ENCODE measurements around the gene IRF2.

IRF2 gene

GRCh38 chr4:184428787-184429186, 45.6 kb downstream of the IRF2 start:
- DNase-seq = no peak

GRCh38 chr4:184427687-184428086, 46.7 kb downstream of the IRF2 start:
- DNase-seq = no peak

DNA sequence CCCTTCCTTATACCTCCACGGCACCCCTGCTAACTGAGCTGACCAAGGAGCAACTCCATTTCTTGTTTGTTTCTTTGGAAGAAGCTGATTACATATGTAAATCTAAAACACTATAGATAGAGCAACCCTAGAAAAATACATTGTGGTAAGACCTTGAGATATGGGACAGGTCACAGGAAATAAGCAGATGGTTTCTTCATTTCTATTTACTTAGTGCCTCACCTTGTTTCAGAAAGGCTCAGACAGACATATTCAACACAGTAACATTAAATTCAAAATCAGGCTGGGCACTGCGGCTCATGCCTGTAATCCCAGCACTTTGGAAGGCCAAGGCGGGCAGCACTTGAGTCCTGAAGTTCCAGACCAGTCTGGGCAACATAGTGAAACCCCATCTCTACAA, 47.3 kb downstream of the IRF2 start:
- no peak for DNase-seq

DNA sequence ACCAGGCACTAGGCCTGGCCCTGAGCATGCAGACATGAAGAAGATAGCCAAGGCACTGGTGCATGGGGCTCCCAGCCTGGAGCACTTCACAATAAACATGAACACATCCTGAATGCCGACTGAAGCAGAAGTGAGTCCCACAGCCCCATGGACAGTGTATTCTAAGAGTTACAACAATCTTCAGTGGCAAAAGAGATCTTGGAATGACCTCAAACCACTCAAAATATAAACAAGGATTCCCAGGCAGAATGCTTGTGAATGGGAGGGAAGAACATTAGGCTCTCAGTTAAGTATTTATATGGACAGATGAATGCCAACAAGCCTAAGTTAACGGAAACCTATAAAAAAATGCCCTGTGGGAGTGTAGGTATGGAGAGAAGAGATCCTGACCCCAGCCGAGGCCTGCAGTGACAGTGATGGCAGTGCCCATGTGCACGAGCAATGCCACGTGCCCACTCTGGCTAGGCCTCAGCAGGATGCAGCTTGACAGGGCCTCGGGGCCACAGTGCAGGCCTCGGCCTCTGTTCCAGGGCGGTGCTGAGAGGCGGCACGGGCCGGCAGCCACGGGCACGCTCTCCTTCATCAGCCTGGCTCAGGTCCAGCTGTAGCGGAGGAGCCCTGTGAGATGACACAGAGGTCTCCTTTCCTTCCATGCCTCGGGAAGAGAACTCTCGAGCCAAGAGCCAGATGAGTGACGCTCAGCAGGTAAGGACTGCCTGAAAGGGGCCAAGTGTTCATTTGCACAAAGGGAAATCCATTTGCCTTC, 49.2 kb downstream of the IRF2 start:
- DNase-seq = no peak

- no peak for DNase-seq
These were observed 50.1 kb downstream of the IRF2 start for GRCh38 chr4:184424279-184424678.

GRCh38 chr4:184423003-184423686, 51.2 kb downstream of the IRF2 start:
- no peak for DNase-seq

DNA sequence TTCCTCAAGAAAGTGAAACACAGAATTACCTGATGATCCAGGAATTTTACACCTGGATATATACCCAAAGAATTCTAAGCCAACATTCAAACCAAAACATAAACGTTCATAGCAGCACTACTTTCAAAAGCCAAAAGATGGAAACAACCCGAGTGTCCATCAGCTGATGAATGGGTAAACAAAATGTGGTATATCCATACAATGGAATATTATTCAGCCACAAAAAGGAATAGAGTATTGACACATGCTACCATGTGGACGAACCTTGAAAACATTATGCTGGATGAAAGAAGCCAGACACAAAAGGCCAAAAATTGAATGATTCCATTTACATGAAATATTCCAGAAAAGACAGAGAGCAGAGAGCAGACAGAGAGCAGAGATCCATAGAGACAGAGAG, 52.0 kb downstream of the IRF2 start:
- DNase-seq = no peak

DNA sequence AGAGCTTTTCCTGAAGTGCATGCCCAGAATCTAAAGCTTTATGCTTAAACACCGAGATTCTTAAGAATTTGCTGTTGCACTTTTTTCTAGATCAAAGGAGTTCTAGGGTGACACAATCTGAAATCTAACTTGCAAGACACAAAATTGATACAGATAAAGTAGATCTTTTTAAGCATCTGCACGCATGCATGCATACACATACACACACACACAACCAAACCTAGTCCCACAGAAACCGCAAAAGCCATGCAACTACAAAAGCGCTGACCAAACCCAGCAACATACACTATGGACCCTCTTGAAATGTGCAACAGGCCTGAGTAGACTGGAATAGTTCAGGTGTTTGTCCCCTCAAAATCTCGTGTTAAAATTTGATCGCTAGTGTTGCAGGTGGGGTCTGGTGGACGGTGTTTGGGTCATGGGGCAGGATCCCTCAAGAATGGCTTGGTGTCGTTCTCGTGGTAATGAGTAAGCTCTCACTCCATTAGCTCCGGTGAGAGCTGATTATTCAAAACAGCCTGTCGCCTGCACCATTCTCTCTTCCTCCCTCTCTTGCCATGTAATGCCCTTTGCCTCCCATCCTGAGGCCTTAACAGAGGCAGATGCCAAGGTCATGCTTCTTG, 52.7 kb downstream of the IRF2 start:
- no peak for DNase-seq

DNA sequence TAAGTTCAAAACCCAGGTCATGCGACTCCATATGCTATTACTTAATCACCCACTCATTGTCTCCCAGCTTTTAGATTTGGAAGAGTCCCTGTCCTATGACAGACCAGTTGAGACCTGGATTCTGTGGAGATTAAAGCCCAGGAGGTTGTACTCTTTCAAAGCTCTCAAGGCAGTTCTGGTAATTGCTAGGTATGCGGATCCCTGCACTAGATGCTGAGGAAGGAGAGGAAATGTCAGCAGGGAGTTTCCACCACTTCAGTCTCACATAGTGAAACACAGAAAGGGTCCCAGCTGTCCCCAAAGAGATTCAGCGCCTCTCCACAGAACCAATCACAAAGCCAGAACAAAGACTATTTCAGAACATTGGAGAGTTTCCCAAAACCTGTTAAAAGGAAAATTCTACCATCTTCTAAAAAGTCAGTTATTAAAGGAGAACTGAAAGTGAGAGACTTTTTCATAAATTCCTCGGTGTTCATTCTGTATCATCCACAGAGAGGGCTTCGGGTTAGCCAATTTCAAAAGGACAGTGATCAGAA, 53.4 kb downstream of the IRF2 start:
- no peak for DNase-seq

GRCh38 chr4:184420402-184420801, 53.9 kb downstream of the IRF2 start:
- no peak for DNase-seq

DNA sequence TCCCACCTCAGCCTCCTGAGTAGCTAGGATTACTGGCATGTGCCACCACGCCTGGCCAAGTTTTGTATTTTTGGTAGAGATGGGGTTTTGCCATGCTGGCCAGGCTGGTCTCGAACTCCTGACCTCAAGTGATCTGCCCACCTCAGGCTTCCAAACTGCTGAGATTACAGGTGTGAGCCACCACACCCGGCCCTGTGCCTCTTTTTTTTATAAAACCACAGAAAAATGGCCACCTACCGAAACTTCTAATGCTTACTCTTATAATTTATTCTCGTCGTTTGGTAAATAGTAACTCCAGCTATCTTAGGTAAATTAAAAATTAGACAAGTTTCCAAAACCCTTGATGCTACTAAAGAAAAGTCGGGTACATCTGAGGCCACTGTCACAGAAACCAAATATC, 54.4 kb downstream of the IRF2 start:
- DNase-seq = no peak

GRCh38 chr4:184417802-184418511, 56.4 kb downstream of the IRF2 start:
- DNase-seq = peak; percentile 90

DNA sequence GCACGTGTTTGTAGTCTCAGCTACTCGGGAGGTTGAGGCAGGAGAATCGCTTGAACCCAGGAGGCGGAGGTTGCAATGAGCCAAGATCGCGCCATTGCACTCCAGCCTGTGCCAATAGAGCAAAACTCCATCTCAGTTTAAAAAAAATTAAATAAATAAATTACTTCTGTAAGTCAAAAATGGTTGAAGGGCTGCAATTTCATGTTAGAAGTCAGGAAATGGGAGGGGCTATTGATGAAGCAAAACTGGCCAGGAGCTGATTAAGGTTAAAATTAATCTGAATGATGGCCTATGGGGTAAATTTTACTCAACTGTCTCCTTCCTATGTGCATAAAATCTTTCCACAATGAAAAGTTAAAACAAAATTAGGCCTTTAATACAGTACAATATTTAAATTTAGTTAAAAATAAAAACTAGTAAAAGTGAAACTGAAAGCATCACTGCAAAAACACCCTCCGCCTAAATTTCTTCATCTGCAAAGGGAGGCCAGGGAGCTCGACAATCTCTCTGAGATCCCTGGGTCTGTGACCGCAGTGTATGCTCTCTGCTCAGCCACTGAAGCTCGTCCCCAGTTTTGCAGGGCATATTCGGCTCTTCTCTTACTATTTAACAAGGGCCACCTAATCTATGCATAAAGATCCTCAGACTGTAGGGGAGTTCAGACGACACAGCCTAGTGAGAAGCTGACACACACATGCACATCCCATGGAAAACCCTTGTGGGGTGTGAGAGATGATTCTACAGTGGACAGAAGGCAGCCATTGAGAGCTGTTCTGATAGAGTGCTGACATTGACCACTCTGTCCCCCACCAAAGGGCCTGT, 57.2 kb downstream of the IRF2 start:
- no peak for DNase-seq

DNA sequence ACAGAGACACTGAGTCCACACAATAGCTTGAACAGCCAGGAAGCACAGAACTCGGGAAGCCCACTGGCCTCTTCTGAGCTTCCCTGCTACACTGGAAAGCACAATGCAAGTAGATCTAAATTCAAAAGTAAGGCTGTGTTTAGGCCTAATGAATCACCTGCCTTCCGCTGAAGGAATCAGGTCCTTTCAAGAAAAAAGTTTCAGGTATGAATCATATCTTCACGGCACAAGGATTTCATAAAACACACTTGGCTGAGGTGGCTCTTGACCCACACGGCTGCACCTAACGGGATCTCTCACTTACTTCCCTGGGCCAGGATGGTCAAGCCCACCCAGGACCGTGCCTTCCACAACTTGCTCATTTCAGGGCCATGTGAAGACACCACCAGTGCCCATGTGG, 59.3 kb downstream of the IRF2 start:
- DNase-seq = no peak

- DNase-seq = no peak
These were observed 60.9 kb downstream of the IRF2 start for GRCh38 chr4:184413261-184414046.

DNA sequence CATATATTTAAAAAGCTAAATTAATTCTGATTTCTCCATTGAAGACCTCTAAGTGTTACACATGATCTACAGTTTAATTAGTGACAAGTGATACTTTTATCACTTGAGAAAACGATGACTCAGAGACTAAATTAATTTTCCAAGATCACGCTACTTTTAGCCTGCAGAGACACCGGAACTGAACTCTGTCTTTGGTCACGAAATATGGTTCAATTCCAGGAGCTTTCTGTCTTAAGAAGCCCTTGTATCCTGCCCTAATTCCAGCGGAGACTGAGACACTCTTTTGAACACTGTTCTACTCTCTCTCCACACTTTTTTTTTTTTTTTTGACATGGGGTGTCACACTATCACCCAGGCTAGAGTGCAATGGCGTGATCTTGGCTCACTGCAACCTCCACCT, 63.6 kb downstream of the IRF2 start:
- DNase-seq = no peak

DNA sequence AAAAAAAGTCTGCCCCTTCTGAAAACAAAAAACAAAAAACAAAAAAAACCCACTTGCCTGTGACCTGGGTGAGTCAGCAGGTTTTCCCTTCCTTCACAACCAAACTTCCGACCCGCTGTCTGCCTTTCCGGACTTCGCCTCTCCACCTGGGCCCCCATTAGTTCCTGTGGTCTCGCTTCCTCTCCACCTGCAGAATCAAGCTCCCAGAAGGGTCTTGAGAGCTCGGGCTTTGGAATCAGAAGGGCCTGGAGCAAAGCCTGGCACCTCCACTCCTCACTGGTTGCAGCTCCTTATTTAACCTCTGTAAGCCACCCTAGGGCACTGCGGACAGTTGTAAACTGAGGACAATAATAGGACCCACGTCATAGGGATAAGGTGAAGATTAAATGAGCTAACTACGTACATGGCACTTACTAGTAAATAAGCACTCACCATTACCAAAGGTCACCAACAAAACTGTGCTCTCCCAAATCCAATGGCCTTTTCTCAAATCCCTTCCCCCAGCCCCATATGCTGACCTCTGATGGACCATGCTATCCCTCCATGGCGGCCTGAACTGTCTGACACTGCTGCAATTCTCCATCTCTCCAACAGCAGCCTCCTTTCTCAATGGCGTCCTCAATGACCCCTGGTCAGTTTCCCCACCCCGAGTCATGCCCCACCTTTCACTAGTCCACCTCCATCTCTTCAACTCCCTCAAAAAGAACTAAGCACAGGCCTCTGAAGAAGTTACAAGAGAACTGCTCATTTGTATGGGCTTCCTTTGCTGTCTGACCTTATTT, 64.2 kb downstream of the IRF2 start:
- no peak for DNase-seq

GRCh38 chr4:184409502-184409901, 64.8 kb downstream of the IRF2 start:
- no peak for DNase-seq

DNA sequence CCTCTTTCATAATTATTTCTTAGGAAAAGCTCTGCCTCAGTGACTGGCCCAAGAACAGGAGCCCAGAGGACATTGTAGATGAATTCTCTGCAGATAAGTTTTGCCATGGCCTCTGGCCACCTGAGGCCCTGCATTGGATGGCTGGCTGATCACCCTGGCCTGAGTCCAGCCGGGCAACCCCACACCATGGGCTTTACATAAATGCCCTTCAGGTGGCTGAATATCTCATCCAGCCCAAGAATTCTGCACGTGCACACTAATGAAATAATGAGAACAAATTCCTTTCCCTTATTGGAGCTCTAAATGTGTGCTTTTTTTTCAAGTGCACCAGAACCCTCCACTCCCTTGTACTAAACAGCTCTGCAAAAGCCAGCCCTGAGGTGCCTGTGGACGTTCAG, 65.7 kb downstream of the IRF2 start:
- DNase-seq = no peak

- peak; percentile 86 for DNase-seq
These were observed 66.2 kb downstream of the IRF2 start for GRCh38 chr4:184408021-184408683.
